IMR-90 (cell line): ENCODE data around the gene TXNRD1. TPM values are rescaled to one million over a fixed set of nuclear protein-coding genes. Genes with fewer than 3 reads are reported as not detected.

ENCODE experiments used
- ATAC-seq: fragments of 200-7000 bp; cut with Tn5 transposase; 2 replicates; pipeline ENCODE4 v1.9.1; 2020; ENCODE audit warnings: low read depth, mild to moderate bottlenecking, moderate library complexity
- BruUV-seq: library from RNA; stranded (reverse); fragments of 400-500 nt; replicated peaks from 2 replicates; lab custom pipeline; 2021; lab: Mats Ljungman, UMichigan
- CTCF ChIA-PET: fragments of 300-600 bp; formaldehyde crosslinking; extraction: SDS; loops from one replicate; lab custom pipeline; 2021; ENCODE audit warnings: antibody characterized with exemption; lab: Yijun Ruan, JAX
- POLR2A ChIA-PET: fragments of 300-600 bp; sonication (Branson Sonifier 250); formaldehyde crosslinking; loops from one replicate; lab custom pipeline; 2022; ENCODE audit warnings: antibody characterized with exemption; ENCODE audit not compliant: unreplicated experiment; lab: Charles Lee
- DNase-seq: peaks from one replicate; pipeline ENCODE4 v3.0.0; 2013
- H2AFZ ChIP-seq: replicated peaks from 2 replicates; pipeline ENCODE3; 2013; ENCODE audit warnings: low read length, mild to moderate bottlenecking; ENCODE audit not compliant: poor library complexity
- H2AK5ac ChIP-seq: 2 replicates; pipeline ENCODE4 v1.6.1; 2013; ENCODE audit warnings: low read depth, low read length, inconsistent platforms
- H2AK9ac ChIP-seq: replicated peaks from 2 replicates; pipeline ENCODE3; 2013; ENCODE audit warnings: mild to moderate bottlenecking, low read depth, low read length, moderate library complexity; ENCODE audit not compliant: poor library complexity
- H2BK120ac ChIP-seq: 2 replicates; pipeline ENCODE4 v1.6.1; 2013; ENCODE audit warnings: low read depth, low read length, inconsistent platforms
- H2BK15ac ChIP-seq: 3 replicates; pipeline ENCODE4 v1.6.1; 2013; ENCODE audit warnings: low read depth, low read length, inconsistent platforms
- H2BK20ac ChIP-seq: 2 replicates; pipeline ENCODE4 v1.6.1; 2013; ENCODE audit warnings: low read depth, mild to moderate bottlenecking, inconsistent platforms, low read length, moderate library complexity
- H2BK5ac ChIP-seq: 2 replicates; pipeline ENCODE4 v1.6.1; 2013; ENCODE audit warnings: mild to moderate bottlenecking, low read depth, low read length, inconsistent platforms; ENCODE audit not compliant: poor library complexity, severe bottlenecking
- H3K14ac ChIP-seq: replicated peaks from 2 replicates; pipeline ENCODE4 v1.6.1; 2013; ENCODE audit warnings: low read depth, low read length, inconsistent platforms
- H3K18ac ChIP-seq: 2 replicates; pipeline ENCODE4 v1.6.1; 2013; ENCODE audit warnings: low read depth, low read length, control low read depth
- H3K23ac ChIP-seq: 2 replicates; pipeline ENCODE4 v1.6.1; 2013; ENCODE audit warnings: low read depth, low read length, inconsistent platforms
- H3K27ac ChIP-seq: 2 replicates; pipeline ENCODE4 v1.5.1; 2013; ENCODE audit warnings: mild to moderate bottlenecking, control low read depth, low read length; ENCODE audit not compliant: insufficient read depth
- H3K27me3 ChIP-seq: 2 replicates; pipeline ENCODE4 v1.6.1; 2013; ENCODE audit warnings: low read length; ENCODE audit not compliant: control insufficient read depth, insufficient read depth
- H3K36me3 ChIP-seq: 2 replicates; pipeline ENCODE4 v1.6.1; 2013; ENCODE audit warnings: low read length, mixed read lengths; ENCODE audit not compliant: control insufficient read depth, insufficient read depth
- H3K4ac ChIP-seq: 2 replicates; pipeline ENCODE4 v1.6.1; 2013; ENCODE audit warnings: low read depth, low read length, inconsistent platforms
- H3K4me1 ChIP-seq: 2 replicates; pipeline ENCODE4 v1.6.1; 2013; ENCODE audit warnings: low read length, mixed read lengths; ENCODE audit not compliant: control insufficient read depth, insufficient read depth
- H3K4me2 ChIP-seq: 2 replicates; pipeline ENCODE4 v1.6.1; 2013; ENCODE audit warnings: low read depth, mild to moderate bottlenecking, control low read depth, low read length, moderate library complexity
- H3K4me3 ChIP-seq: 2 replicates; pipeline ENCODE4 v1.5.1; 2013; ENCODE audit warnings: low read depth, mild to moderate bottlenecking, control low read depth, low read length, moderate library complexity; ENCODE audit not compliant: insufficient read depth
- H3K56ac ChIP-seq: 2 replicates; pipeline ENCODE4 v1.6.1; 2013; ENCODE audit warnings: low read length, inconsistent platforms; ENCODE audit not compliant: insufficient read depth; ENCODE audit errors: extremely low read depth
- H3K79me1 ChIP-seq, 2 experiments: 2 replicates each; pipeline ENCODE4 v1.6.1; 2013; ENCODE audit warnings: low read length in 2 of 2, inconsistent platforms in 1 of 2, low read depth in 1 of 2
- H3K9ac ChIP-seq: 2 replicates; pipeline ENCODE4 v1.6.1; 2013; ENCODE audit warnings: low read depth, low read length, control low read depth
- H3K9me1 ChIP-seq: 2 replicates; pipeline ENCODE4 v1.6.1; 2013; ENCODE audit warnings: low read length, inconsistent platforms; ENCODE audit not compliant: insufficient read depth
- H3K9me3 ChIP-seq: 2 replicates; pipeline ENCODE4 v1.6.1; 2013; ENCODE audit warnings: low read length; ENCODE audit not compliant: control insufficient read depth, insufficient read depth
- H4K20me1 ChIP-seq: 2 replicates; pipeline ENCODE4 v1.6.1; 2013; ENCODE audit warnings: low read length, inconsistent platforms; ENCODE audit not compliant: insufficient read depth
- H4K5ac ChIP-seq: 2 replicates; pipeline ENCODE4 v1.6.1; 2013; ENCODE audit warnings: mild to moderate bottlenecking, low read depth, low read length, control low read depth
- H4K8ac ChIP-seq, 2 experiments: 2 replicates each; pipeline ENCODE4 v1.6.1; 2013; ENCODE audit warnings: low read depth in 2 of 2, low read length in 2 of 2, control low read depth in 1 of 2, inconsistent platforms in 1 of 2
- H4K91ac ChIP-seq: 2 replicates; pipeline ENCODE4 v1.6.1; 2013; ENCODE audit warnings: low read depth, low read length, inconsistent platforms; ENCODE audit not compliant: insufficient read depth
- FOS ChIP-seq: fragments of 150-350 bp; IDR thresholded peaks from 2 replicates; pipeline ENCODE4 v1.6.1; 2016; ENCODE audit warnings: low read depth, low read length
- MXI1 ChIP-seq: IDR thresholded peaks from 2 replicates; pipeline ENCODE4 v1.6.1; 2012; ENCODE audit warnings: low read depth, mild to moderate bottlenecking, low read length, moderate library complexity, borderline replicate concordance
- SMC3 ChIP-seq: fragments of 150-350 bp; IDR thresholded peaks from 2 replicates; pipeline ENCODE4 v1.6.1; 2016; ENCODE audit warnings: low read depth, mild to moderate bottlenecking, antibody characterized with exemption, low read length, moderate library complexity
- WGBS, 2 experiments: methylation state at CpG; one replicate each; pipeline versions ENCODE4 v1.1.5 to v1.1.7; 2013; ENCODE audit warnings: missing lambda C conversion rate in 2 of 2; ENCODE audit not compliant: insufficient read length in 1 of 2; ENCODE audit errors: extremely low coverage in 2 of 2; 5-methylcytosine and 5-hydroxymethylcytosine counted together
- dilution Hi-C: fragments of 300-500 bp; cut with HindIII; formaldehyde crosslinking; loops from one replicate; pipeline ENCODE4 v1.14.3; 2018; ENCODE audit warnings: low sequenced_read_pairs; ENCODE audit not compliant: unreplicated experiment
- in situ Hi-C: fragments of 300-500 bp; cut with MboI; formaldehyde crosslinking; loops from 3 replicates; pipeline ENCODE4 v1.14.3; 2019; ENCODE audit warnings: low sequenced_read_pairs, inconsistent platforms, mixed read lengths
- intact Hi-C: fragments of 100-400 bp; cut with micrococcal nuclease; formaldehyde crosslinking; loops from 2 replicates; pipeline ENCODE4 v1.10.0; 2022
- polyA plus RNA-seq, 3 experiments: library from polyadenylated mRNA; depleted of rRNA; stranded (reverse); fragments of >200 nt; gene quantifications; 2 replicates each; pipeline ENCODE4 v1.2.3, GENCODE V29; 2012; ENCODE audit warnings: low replicate concordance in 1 of 3
- total RNA-seq: library from RNA; depleted of rRNA; stranded (reverse); fragments of >200 nt; gene quantifications from 2 replicates; pipeline ENCODE4 v1.2.3, GENCODE V29; 2012
- TF ChIP-seq, protein P1 (sequence below): fragments of 150-350 bp; IDR thresholded peaks from 2 replicates; pipeline ENCODE4 v1.6.1; 2017; ENCODE audit warnings: mild to moderate bottlenecking, antibody characterized with exemption, low read length, low read depth

Gene TXNRD1
- total and polyA plus RNA-seq, 2 of the 4 experiments (the other 2 are of a cell fraction) = 379 to 582 TPM

DNA sequence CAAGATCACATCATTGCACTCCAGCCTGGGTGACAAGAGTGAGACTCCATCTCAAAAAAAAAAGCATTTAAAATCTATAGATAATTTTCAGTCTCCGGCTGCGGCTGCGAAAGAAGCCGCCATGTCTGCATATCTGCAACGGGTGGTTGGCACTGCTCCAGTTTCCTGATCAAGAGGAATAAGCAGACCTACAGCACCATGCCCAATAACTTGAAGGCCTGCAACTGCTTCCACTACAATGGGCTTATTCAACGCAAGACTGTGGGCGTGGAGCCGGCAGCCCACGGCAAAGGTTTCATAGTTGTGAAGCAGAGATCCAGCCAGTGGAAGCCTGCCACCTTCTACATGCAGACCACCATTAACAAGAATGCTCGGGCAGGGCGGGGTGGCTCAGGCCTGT, 57.4 kb downstream of the TXNRD1 start:
- BruUV-seq = no TSS peak
- H3K79me1 ChIP-seq = peaks cover 7 to 16% of the 10 kb centered on the region in 2 experiments
- TF ChIP-seq, protein P1, sequence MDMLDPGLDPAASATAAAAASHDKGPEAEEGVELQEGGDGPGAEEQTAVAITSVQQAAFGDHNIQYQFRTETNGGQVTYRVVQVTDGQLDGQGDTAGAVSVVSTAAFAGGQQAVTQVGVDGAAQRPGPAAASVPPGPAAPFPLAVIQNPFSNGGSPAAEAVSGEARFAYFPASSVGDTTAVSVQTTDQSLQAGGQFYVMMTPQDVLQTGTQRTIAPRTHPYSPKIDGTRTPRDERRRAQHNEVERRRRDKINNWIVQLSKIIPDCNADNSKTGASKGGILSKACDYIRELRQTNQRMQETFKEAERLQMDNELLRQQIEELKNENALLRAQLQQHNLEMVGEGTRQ = no peak
- TF ChIP-seq FOS = no peak
- no peak for TF ChIP-seq SMC3
- no peak for TF ChIP-seq MXI1

More for the DNA sequence above, 57.4 kb downstream of the TXNRD1 start:
- in situ Hi-C loops (no loop called here), dilution Hi-C loops (no loop called here), intact Hi-C loops (no loop called here)
- no peak overlapping the region for H4K8ac ChIP-seq
- no peak overlapping the region for H2AK9ac ChIP-seq
- H3K27me3 ChIP-seq = no peaks in the 10 kb centered on the region
- no peak overlapping the region for H2BK15ac ChIP-seq
- WGBS, 2 experiments = 100% methylated on average over 4 of the region's 11 CpGs; no CpG with 5 or more reads in 1 of the 2 experiments
- no peak overlapping the region for H2AK5ac ChIP-seq
- no peaks in the 10 kb centered on the region for H3K9me1 ChIP-seq
- H2BK20ac ChIP-seq = no peak overlapping the region
- DNase-seq (no peak), ATAC-seq (no peak)
- H3K4me2 ChIP-seq = no peak overlapping the region
- no peak overlapping the region for H3K4me3 ChIP-seq
- H3K23ac ChIP-seq = no peak overlapping the region
- no peaks in the 10 kb centered on the region for H3K9me3 ChIP-seq
- no peak overlapping the region for H4K91ac ChIP-seq
- H2BK5ac ChIP-seq = no peak overlapping the region
- H3K56ac ChIP-seq = no peak overlapping the region
- no peak overlapping the region for H3K18ac ChIP-seq
- H2AFZ ChIP-seq = no peak overlapping the region
- no peak overlapping the region for H3K14ac ChIP-seq
- no peak overlapping the region for H3K9ac ChIP-seq
- peaks cover 2% of the 10 kb centered on the region for H3K4me1 ChIP-seq
- H4K5ac ChIP-seq = no peak overlapping the region
- H3K27ac ChIP-seq = no peak overlapping the region
- H3K36me3 ChIP-seq = peaks cover 6% of the 10 kb centered on the region; the same call in 1 of the 2 replicates
- no peaks in the 10 kb centered on the region for H4K20me1 ChIP-seq
- POLR2A ChIA-PET = no interaction called here
- CTCF ChIA-PET = no interaction called here
- H3K4ac ChIP-seq = no peak overlapping the region
- no peak overlapping the region for H2BK120ac ChIP-seq
